SKM-1 (cell line): ENCODE measurements around the gene SPACDR.

Source experiments
- DNase-seq: peaks from one replicate; lab custom pipeline; 2025; ENCODE audit not compliant: unreplicated experiment; lab: John Stamatoyannopoulos, UW

SPACDR gene

GRCh38 chr7:100419660-100420226, 44.3 kb downstream of the SPACDR start:
- DNase-seq, result no peak

GRCh38 chr7:100418930-100419659, 45.0 kb downstream of the SPACDR start:
- DNase-seq, result no peak

GRCh38 chr7:100415448-100415847, 48.6 kb downstream of the SPACDR start:
- DNase-seq, result no peak

GRCh38 chr7:100413889-100414288, 50.2 kb downstream of the SPACDR start:
- DNase-seq, result no peak

- DNase-seq, result peak; percentile 50
Measured at GRCh38 chr7:100413346-100413745, 50.7 kb downstream of the SPACDR start.

GRCh38 chr7:100411101-100411500, 53.0 kb downstream of the SPACDR start:
- DNase-seq, result no peak

GRCh38 chr7:100407285-100408180, 56.5 kb downstream of the SPACDR start:
- DNase-seq, result peak; percentile 77

GRCh38 chr7:100406767-100407166, 57.3 kb downstream of the SPACDR start:
- DNase-seq, result no peak
